Mononuclear cell (primary cell): ENCODE measurements around the gene SEMA4A. TPM values are rescaled to one million over a fixed set of nuclear protein-coding genes. Genes with fewer than 3 reads are reported as not detected.
"Not testable (repeated sequence)": the region's sequence is repeated elsewhere in the genome, so short reads cannot be mapped to it uniquely, and the experiment has no call there.

Experiments used
- H3K27me3 ChIP-seq: 2 replicates; pipeline ENCODE4 v1.6.0; 2011; ENCODE audit warnings: low read length, control low read depth; ENCODE audit not compliant: insufficient read depth
- H3K4me1 ChIP-seq: 2 replicates; pipeline ENCODE4 v1.5.1; 2011; ENCODE audit warnings: mild to moderate bottlenecking, low read length, control low read depth; ENCODE audit not compliant: insufficient read depth
- H3K4me3 ChIP-seq: 2 replicates; pipeline ENCODE4 v1.5.1; 2011; ENCODE audit warnings: mild to moderate bottlenecking, low read length, moderate library complexity
- H3K9me3 ChIP-seq: 2 replicates; pipeline ENCODE4 v1.5.1; 2011; ENCODE audit warnings: low read depth, mild to moderate bottlenecking, control low read depth, low read length
- total RNA-seq: library from RNA; depleted of rRNA; stranded (reverse); fragments of >200 nt; gene quantifications from one replicate; pipeline ENCODE4 v1.2.3, GENCODE V29; 2012

The SEMA4A gene
- total RNA-seq, 1 donor = 30.4 TPM

- not testable (repeated sequence) for H3K4me3 ChIP-seq, H3K9me3 ChIP-seq, H3K27me3 ChIP-seq
- H3K4me1 ChIP-seq = peaks cover 11% of the 10 kb centered on the region
Measured at GRCh38 chr1:156182010-156182779, 28.8 kb downstream of the SEMA4A start.

DNA sequence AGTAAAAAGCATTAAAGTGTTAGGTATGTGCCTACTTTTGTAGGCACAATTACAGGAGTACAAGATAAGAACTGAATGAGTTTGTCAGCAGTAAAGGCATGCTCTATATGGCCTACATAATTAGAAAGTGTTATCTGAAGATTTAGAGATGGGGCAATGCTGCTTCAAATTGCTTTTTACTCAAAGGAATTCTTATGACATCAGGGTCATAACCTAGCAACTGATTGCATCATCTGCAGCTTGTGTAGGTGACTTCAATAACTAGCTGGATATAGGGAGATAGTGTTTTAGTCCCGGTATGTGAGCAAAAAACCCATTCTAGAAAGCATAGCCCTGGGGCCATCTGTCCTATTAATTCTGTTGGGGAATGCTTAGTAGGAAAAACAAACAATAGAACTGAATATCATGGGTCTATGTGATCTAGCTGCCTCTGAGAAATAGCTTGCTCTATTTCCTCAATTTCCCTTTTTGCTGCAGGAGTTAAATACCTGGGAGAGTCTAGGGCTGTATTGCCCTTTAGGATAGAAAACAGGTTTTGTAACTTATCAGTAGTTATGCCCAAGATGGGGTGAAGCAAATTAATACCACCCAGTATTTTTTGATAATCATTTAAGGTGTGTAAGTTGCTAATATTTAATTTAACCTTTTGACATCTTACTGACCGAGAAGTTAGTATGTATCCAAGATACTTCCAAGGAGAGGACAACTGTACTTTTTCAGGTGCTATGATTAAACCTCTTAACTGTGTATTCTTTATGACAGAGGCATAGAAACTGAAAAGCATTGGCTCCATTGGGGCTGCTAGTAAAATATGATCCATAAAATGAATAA lies 33.2 kb downstream of the SEMA4A start:
- H3K4me1 ChIP-seq, H3K27me3 ChIP-seq, H3K9me3 ChIP-seq, H3K4me3 ChIP-seq: not testable (repeated sequence)

DNA sequence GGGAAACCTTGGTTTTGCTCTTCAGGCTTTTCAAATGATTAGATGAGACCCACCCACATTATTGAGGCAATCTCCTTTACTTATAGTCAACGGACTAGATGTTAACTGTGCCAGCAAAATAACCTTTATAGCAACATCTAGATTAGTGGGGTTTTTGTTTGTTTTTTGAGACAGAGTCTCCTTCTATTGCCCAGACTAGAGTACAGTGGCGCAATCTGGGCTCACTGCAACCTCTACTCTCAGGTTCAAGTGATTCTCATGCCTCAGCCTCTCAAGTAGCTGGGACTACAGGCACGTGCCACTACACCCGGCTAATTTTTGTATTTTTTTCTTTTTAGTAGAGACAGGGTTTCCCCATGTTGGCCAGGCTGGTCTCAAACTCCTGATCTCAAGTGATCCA lies 36.9 kb downstream of the SEMA4A start:
- not testable (repeated sequence) for H3K27me3 ChIP-seq, H3K9me3 ChIP-seq, H3K4me3 ChIP-seq
- H3K4me1 ChIP-seq = peaks cover 20% of the 10 kb centered on the region

DNA sequence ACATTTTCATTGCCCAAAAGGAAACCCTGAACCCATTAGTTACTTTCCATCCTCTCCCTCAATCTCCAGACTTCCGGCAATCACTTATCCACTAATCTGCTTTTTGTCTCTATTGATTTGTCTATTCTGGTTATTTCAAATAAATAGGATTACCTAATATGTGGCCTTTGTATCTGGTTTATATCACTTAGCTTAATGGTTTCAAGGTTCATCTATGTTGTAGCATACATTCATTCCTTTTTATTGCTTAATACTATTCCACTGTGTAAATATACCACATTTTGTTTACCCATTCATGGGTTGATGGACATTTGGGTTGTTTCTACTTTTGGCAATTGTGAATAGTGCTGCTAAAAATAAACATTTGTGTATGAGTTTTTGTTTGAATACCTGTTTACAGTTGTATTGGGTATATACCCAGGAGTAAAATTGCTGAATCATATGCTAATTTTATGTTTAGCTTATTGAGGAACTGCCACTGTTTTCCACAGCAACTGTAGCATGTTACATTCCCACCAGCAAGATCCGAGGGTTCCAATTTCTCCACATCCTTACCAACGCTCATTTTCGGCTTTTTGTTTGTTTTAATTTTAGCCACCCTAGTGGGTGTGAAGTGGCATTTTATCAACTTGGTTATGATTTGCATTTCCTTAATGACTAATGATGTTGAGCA lies 38.0 kb downstream of the SEMA4A start:
- Histone ChIP-seq H3K27me3 (no peaks in the 10 kb centered on the region), H3K4me1 (peaks cover 31% of the 10 kb centered on the region), H3K4me3 (no peak overlapping the region), H3K9me3 (no peaks in the 10 kb centered on the region)

DNA sequence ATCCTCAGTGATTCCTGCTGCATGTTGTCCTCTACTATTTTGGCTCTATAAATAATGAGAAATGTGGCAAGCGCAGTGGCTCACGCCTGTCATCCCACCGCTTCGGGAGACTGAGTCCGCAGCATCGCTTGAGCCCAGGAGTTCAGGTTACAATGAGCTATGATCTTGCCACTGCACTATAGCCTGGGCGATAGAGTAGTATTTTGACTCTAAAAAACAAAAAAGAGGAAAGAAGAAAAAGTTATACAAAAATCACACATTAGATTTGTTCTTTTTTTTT lies 39.8 kb downstream of the SEMA4A start:
- H3K9me3 ChIP-seq = no peaks in the 10 kb centered on the region
- no peaks in the 10 kb centered on the region for H3K27me3 ChIP-seq
- peaks cover 37% of the 10 kb centered on the region for H3K4me1 ChIP-seq
- H3K4me3 ChIP-seq = peak overlapping the region; percentile 87

- Histone ChIP-seq H3K4me3 (peak within 1 kb of the TSS; percentile 87), H3K27me3 (no peaks in the 10 kb centered on the region), H3K9me3 (no peaks in the 10 kb centered on the region)
Measured at GRCh38 chr1:156193488-156194299, 40.3 kb downstream of the SEMA4A start, which contains the start of gene SLC25A44. Gene SLC25A44, plus strand, starts transcription at chr1:156194104. Its CDS starts 5,744 bp downstream, at chr1:156199848.

DNA sequence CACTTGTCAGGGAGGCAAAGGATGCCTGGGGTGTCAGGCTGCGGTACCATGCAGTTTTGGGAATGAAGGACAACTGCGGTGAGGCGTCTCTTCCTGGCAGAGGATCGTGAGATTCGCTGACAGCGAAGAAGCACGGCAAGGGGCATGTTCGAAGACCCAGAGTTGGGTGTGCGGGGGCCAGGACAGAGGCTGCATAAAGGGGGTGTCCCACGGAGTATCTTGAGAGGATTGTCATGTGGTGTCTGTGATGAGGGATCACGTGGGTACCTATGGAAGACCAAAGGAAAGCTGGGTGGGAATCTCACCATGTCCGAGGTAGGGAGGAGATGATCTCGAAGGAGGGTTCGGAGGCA lies 40.9 kb downstream of the SEMA4A start:
- Histone ChIP-seq H3K27me3 (no peaks in the 10 kb centered on the region), H3K4me1 (peaks cover 46% of the 10 kb centered on the region), H3K4me3 (peak overlapping the region; percentile 87), H3K9me3 (no peaks in the 10 kb centered on the region)

More at GRCh38 chr1:156193488-156194299, 40.3 kb downstream of the SEMA4A start, which contains the start of gene SLC25A44:
- H3K4me1 ChIP-seq = peaks cover 41% of the 10 kb centered on the region

GRCh38 chr1:156195853-156196252 lies 42.5 kb downstream of the SEMA4A start:
- H3K9me3 ChIP-seq = no peaks in the 10 kb centered on the region
- H3K4me3 ChIP-seq = no peak overlapping the region
- no peaks in the 10 kb centered on the region for H3K27me3 ChIP-seq
- H3K4me1 ChIP-seq = peaks cover 56% of the 10 kb centered on the region

DNA sequence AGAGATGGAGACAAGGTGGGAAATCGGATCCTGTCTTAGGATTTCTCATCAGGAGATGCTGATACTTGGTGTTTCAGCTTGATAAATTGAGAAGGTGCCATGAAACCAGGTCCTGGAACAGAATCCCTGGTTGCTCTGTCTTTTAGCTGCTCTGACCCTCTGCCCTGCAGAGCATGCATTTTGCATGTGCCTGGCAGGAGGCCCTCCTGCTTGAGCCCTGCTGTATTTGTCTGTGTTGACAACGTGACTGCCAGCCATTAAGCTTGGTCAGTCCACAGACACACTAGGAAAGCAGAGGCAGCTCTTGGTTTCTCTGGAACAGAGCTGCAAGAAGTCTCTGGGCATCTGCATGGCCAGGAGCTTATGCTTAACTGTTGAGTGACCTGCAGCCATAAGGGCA lies 43.1 kb downstream of the SEMA4A start:
- no peaks in the 10 kb centered on the region for H3K27me3 ChIP-seq
- H3K4me3 ChIP-seq = no peak overlapping the region
- no peaks in the 10 kb centered on the region for H3K9me3 ChIP-seq
- H3K4me1 ChIP-seq = peaks cover 62% of the 10 kb centered on the region

GRCh38 chr1:156198831-156199349 lies 45.5 kb downstream of the SEMA4A start:
- no peaks in the 10 kb centered on the region for H3K9me3 ChIP-seq
- H3K4me3 ChIP-seq = no peak overlapping the region
- H3K27me3 ChIP-seq = no peaks in the 10 kb centered on the region
- H3K4me1 ChIP-seq = peaks cover 64% of the 10 kb centered on the region

- no peaks in the 10 kb centered on the region for H3K9me3 ChIP-seq
- H3K4me3 ChIP-seq = no peak overlapping the region
- H3K27me3 ChIP-seq = no peaks in the 10 kb centered on the region
- peaks cover 56% of the 10 kb centered on the region for H3K4me1 ChIP-seq
Measured at GRCh38 chr1:156200044-156200443, 46.7 kb downstream of the SEMA4A start.

GRCh38 chr1:156203331-156203730 lies 49.9 kb downstream of the SEMA4A start:
- Histone ChIP-seq H3K9me3 (no peaks in the 10 kb centered on the region), H3K27me3 (no peaks in the 10 kb centered on the region), H3K4me1 (peaks cover 37% of the 10 kb centered on the region), H3K4me3 (no peak overlapping the region)

GRCh38 chr1:156204686-156205085 lies 51.3 kb downstream of the SEMA4A start:
- Histone ChIP-seq H3K9me3 (no peaks in the 10 kb centered on the region), H3K4me1 (peaks cover 28% of the 10 kb centered on the region), H3K4me3 (no peak overlapping the region), H3K27me3 (no peaks in the 10 kb centered on the region)

GRCh38 chr1:156211243-156211642 lies 57.9 kb downstream of the SEMA4A start:
- H3K4me1 ChIP-seq = peaks cover 25% of the 10 kb centered on the region

More at GRCh38 chr1:156211243-156211642, 57.9 kb downstream of the SEMA4A start:
- Histone ChIP-seq H3K9me3 (no peaks in the 10 kb centered on the region), H3K4me3 (no peak overlapping the region), H3K27me3 (no peaks in the 10 kb centered on the region)
